ENCODE measurements around the gene DPYD. TPM values are rescaled to one million over a fixed set of nuclear protein-coding genes. Genes with fewer than 3 reads are reported as not detected.

DPYD gene
- total and polyA plus RNA-seq, 11 donors = 2.6 to 38.4 (median 7.8) TPM

- Histone ChIP-seq H3K4me3 (no peak overlapping the region), H3K4me1 (no peaks in the 10 kb centered on the region), H3K9me3 (no peaks in the 10 kb centered on the region), H3K27ac (no peak overlapping the region), H3K27me3 (no peaks in the 10 kb centered on the region), H3K36me3 (no peaks in the 10 kb centered on the region)
- WGBS, 4 donors = 79 to 85% (median 81%) methylated on average over 4 of the region's 4 CpGs
- no peak for DNase-seq
- TF ChIP-seq POLR2A (IDR thresholded peaks at IDR 0.05) (no peak), CTCF (IDR thresholded peaks at IDR 0.05) (no peak)
- intact Hi-C loops (cut with DNase I) = no loop called here
- no peak for ATAC-seq
These were observed 746.7 kb downstream of the DPYD start for GRCh38 chr1:97174039-97174704.

DNA sequence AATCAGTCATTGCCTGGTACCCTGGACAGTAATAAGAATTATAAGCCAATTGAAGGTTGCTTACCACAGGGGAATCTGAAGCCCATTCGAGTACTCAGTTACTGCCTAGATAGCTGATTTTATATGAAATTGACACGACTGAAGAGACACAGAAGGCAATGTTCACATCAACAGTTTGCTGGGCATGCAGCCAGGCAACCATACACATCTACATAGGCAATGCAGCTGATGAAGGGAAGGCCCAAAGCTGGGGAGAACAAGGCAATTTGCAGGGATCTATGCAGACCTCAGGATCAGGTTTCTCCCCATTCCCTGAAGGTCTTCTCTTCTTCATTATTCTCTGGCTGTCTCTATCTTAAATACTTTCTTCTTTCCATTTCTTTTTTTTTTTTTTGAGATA is 750.5 kb downstream of the DPYD start:
- Histone ChIP-seq H3K4me3 (no peak overlapping the region), H3K27ac (no peak overlapping the region), H3K4me1 (no peaks in the 10 kb centered on the region), H3K36me3 (no peaks in the 10 kb centered on the region), H3K9me3 (peaks cover 0 to 7% (median 0%) of the 10 kb centered on the region in 12 donors), H3K27me3 (no peaks in the 10 kb centered on the region)
- 51 to 70% (median 67%) methylated on average over 2 of the region's 2 CpGs for WGBS, 4 donors
- DNase-seq (no peak), ATAC-seq (no peak)
- intact Hi-C loops (cut with DNase I) = no loop called here
- TF ChIP-seq CTCF (IDR thresholded peaks at IDR 0.05) = no peak
- no peak for TF ChIP-seq POLR2A (IDR thresholded peaks at IDR 0.05)

DNA sequence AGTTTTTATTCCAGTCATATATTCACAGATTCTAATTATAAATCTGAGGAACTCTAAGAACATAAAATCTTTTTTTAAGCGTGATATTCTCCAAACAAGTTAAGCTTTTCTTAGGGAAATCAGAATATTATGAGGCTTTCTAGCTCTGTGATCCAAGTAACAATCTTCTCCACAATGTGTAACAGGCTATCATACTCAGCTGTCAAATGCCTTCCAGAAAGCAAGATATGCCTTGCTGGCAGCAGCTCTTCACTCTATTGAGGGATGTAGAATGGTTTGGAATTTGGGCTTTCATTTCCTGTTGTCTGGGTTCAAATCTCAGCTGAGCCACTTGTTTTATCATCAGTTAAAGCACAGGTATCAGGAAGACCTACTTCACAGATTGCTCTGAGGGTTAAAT is 752.8 kb downstream of the DPYD start:
- TF ChIP-seq CTCF (IDR thresholded peaks at IDR 0.05) (no peak), POLR2A (IDR thresholded peaks at IDR 0.05) (no peak)
- Histone ChIP-seq H3K27ac (no peak overlapping the region), H3K9me3 (peaks cover 0 to 22% (median 4%) of the 10 kb centered on the region in 12 donors), H3K36me3 (no peaks in the 10 kb centered on the region), H3K4me1 (no peaks in the 10 kb centered on the region), H3K27me3 (no peaks in the 10 kb centered on the region), H3K4me3 (no peak overlapping the region)
- DNase-seq = no peak
- whole genome bisulfite sequencing, 4 donors = 85 to 92% (median 90%) methylated on average over 1 of the region's 1 CpG
- intact Hi-C loops (cut with DNase I) = no loop called here
- no peak for ATAC-seq

GRCh38 chr1:97167246-97167645 is 753.6 kb downstream of the DPYD start:
- intact Hi-C loops (cut with DNase I) = no loop called here
- Histone ChIP-seq H3K4me1 (no peaks in the 10 kb centered on the region), H3K27me3 (no peaks in the 10 kb centered on the region), H3K36me3 (no peaks in the 10 kb centered on the region), H3K9me3 (peaks cover 0 to 23% (median 4%) of the 10 kb centered on the region in 12 donors), H3K27ac (no peak overlapping the region), H3K4me3 (no peak overlapping the region)
- ATAC-seq (no peak), DNase-seq (no peak)
- 62 to 78% (median 74%) methylated on average over 2 of the region's 2 CpGs for WGBS, 4 donors
- TF ChIP-seq CTCF (IDR thresholded peaks at IDR 0.05) (no peak), POLR2A (IDR thresholded peaks at IDR 0.05) (no peak)
